ENCODE measurements around the gene RFX1. TPM values are rescaled to one million over a fixed set of nuclear protein-coding genes. Genes with fewer than 3 reads are reported as not detected.
"Not testable (repeated sequence)": the region's sequence is repeated elsewhere in the genome, so short reads cannot be mapped to it uniquely, and the experiment has no call there.

The RFX1 gene
- total RNA-seq, 1 donor from 2014 or later: 19.9 TPM

GRCh38 chr19:13978351-13979243 lies 27.5 kb downstream of the RFX1 start:
- TF ChIP-seq CTCF (conservative IDR thresholded peaks at IDR 0.05): no peak
- Mint-ChIP-seq H3K4me1 (peaks cover 13% of the 10 kb centered on the region), H3K27me3 (ENCODE audit: low read depth) (no peaks in the 10 kb centered on the region), H3K27ac (ENCODE audit: unreplicated experiment) (no peak overlapping the region), H3K36me3 (ENCODE audit: low read depth) (peaks cover 2% of the 10 kb centered on the region), H3K4me3 (peak overlapping the region; percentile 54), H3K9me3 (no peaks in the 10 kb centered on the region)
- DNase-seq (ENCODE audit: low read depth, low spot score): peak; percentile 67

GRCh38 chr19:13977803-13978202 lies 28.3 kb downstream of the RFX1 start:
- Mint-ChIP-seq H3K4me3 (no peak overlapping the region), H3K27ac (ENCODE audit: unreplicated experiment) (no peak overlapping the region), H3K4me1 (peaks cover 13% of the 10 kb centered on the region), H3K9me3 (no peaks in the 10 kb centered on the region), H3K36me3 (ENCODE audit: low read depth) (peaks cover 2% of the 10 kb centered on the region), H3K27me3 (ENCODE audit: low read depth) (no peaks in the 10 kb centered on the region)
- TF ChIP-seq CTCF (conservative IDR thresholded peaks at IDR 0.05): no peak
- no peak for DNase-seq (ENCODE audit: low read depth, low spot score)

GRCh38 chr19:13976446-13976845 lies 29.7 kb downstream of the RFX1 start:
- H3K36me3 Mint-ChIP-seq (ENCODE audit: low read depth): peaks cover 2% of the 10 kb centered on the region
- H3K27me3 Mint-ChIP-seq (ENCODE audit: low read depth): no peaks in the 10 kb centered on the region
- peak overlapping the region; percentile 44 for H3K4me3 Mint-ChIP-seq
- no peak overlapping the region for H3K27ac Mint-ChIP-seq (ENCODE audit: unreplicated experiment)
- H3K9me3 Mint-ChIP-seq: no peaks in the 10 kb centered on the region
- TF ChIP-seq CTCF (conservative IDR thresholded peaks at IDR 0.05): no peak
- DNase-seq (ENCODE audit: low read depth, low spot score): no peak
- H3K4me1 Mint-ChIP-seq: peaks cover 13% of the 10 kb centered on the region

GRCh38 chr19:13975870-13976269 lies 30.2 kb downstream of the RFX1 start:
- no peak overlapping the region for H3K27ac Mint-ChIP-seq (ENCODE audit: unreplicated experiment)

GRCh38 chr19:13974073-13974472 lies 32.0 kb downstream of the RFX1 start:
- H3K4me3 Mint-ChIP-seq: peak overlapping the region; percentile 18
- peaks cover 7% of the 10 kb centered on the region for H3K4me1 Mint-ChIP-seq
- no peak for DNase-seq (ENCODE audit: low read depth, low spot score)
- peaks cover 3% of the 10 kb centered on the region for H3K36me3 Mint-ChIP-seq (ENCODE audit: low read depth)
- H3K9me3 Mint-ChIP-seq: no peaks in the 10 kb centered on the region
- no peaks in the 10 kb centered on the region for H3K27me3 Mint-ChIP-seq (ENCODE audit: low read depth)
- no peak overlapping the region for H3K27ac Mint-ChIP-seq (ENCODE audit: unreplicated experiment)
- TF ChIP-seq CTCF (conservative IDR thresholded peaks at IDR 0.05): no peak

More at GRCh38 chr19:13975870-13976269, 30.2 kb downstream of the RFX1 start:
- Mint-ChIP-seq H3K4me3 (peak overlapping the region; percentile 17), H3K36me3 (ENCODE audit: low read depth) (peaks cover 2% of the 10 kb centered on the region), H3K27me3 (ENCODE audit: low read depth) (no peaks in the 10 kb centered on the region), H3K4me1 (peaks cover 13% of the 10 kb centered on the region), H3K9me3 (no peaks in the 10 kb centered on the region)
- TF ChIP-seq CTCF (conservative IDR thresholded peaks at IDR 0.05): no peak
- no peak for DNase-seq (ENCODE audit: low read depth, low spot score)

- not testable (repeated sequence) for H3K36me3 Mint-ChIP-seq (ENCODE audit: low read depth); H3K27me3 Mint-ChIP-seq (ENCODE audit: low read depth)
Measured at GRCh38 chr19:13973479-13973878, 32.6 kb downstream of the RFX1 start.

More at GRCh38 chr19:13973479-13973878, 32.6 kb downstream of the RFX1 start:
- not testable (repeated sequence) for DNase-seq (ENCODE audit: low read depth, low spot score); H3K4me1 Mint-ChIP-seq; H3K4me3 Mint-ChIP-seq; H3K27ac Mint-ChIP-seq (ENCODE audit: unreplicated experiment); H3K9me3 Mint-ChIP-seq

Data from neural crest cell (in vitro differentiated cells).